ENCODE results near the gene PEAR1.

Gene PEAR1

GRCh38 chr1:156884560-156885184 is 8.8 kb upstream of the PEAR1 start:
- no peak for DNase-seq

- DNase-seq: no peak
Measured at GRCh38 chr1:156885314-156885713, 8.2 kb upstream of the PEAR1 start.

- no peak for DNase-seq
Measured at GRCh38 chr1:156885880-156886355, 7.6 kb upstream of the PEAR1 start.

- no peak for DNase-seq
Measured at GRCh38 chr1:156886583-156887281, 6.8 kb upstream of the PEAR1 start.

- DNase-seq: no peak
Measured at GRCh38 chr1:156887317-156887716, 6.2 kb upstream of the PEAR1 start.

GRCh38 chr1:156887734-156888133 is 5.8 kb upstream of the PEAR1 start:
- no peak for DNase-seq

GRCh38 chr1:156889802-156890580 is 3.5 kb upstream of the PEAR1 start:
- peak; percentile 55 for DNase-seq

GRCh38 chr1:156892190-156893047 is 1.1 kb upstream of the PEAR1 start:
- peak; percentile 86 for DNase-seq

- no peak for DNase-seq
Measured at GRCh38 chr1:156894001-156894400, 483 bp downstream of the PEAR1 start.

- DNase-seq: no peak
Measured at GRCh38 chr1:156894711-156895454, 1.4 kb downstream of the PEAR1 start.

- DNase-seq: no peak
Measured at GRCh38 chr1:156895455-156895812, 1.9 kb downstream of the PEAR1 start.

- no peak for DNase-seq
Measured at GRCh38 chr1:156895927-156896326, 2.4 kb downstream of the PEAR1 start.

GRCh38 chr1:156896490-156897033 is 3.0 kb downstream of the PEAR1 start:
- DNase-seq: no peak

- no peak for DNase-seq
Measured at GRCh38 chr1:156897078-156897825, 3.7 kb downstream of the PEAR1 start.

GRCh38 chr1:156898161-156898566 is 4.6 kb downstream of the PEAR1 start:
- DNase-seq: no peak

- no peak for DNase-seq
Measured at GRCh38 chr1:156898971-156899664, 5.6 kb downstream of the PEAR1 start.

GRCh38 chr1:156899956-156900718 is 6.6 kb downstream of the PEAR1 start:
- DNase-seq: no peak

- no peak for DNase-seq
Measured at GRCh38 chr1:156900896-156901589, 7.5 kb downstream of the PEAR1 start.

GRCh38 chr1:156901590-156901900 is 8.0 kb downstream of the PEAR1 start:
- DNase-seq: no peak

All from activated T-cell treated with anti-CD3 and anti-CD28 coated beads, Interleukin-2, amount 50 U/mL, for 1 hour (primary cell).